ENCODE measurements around the gene SLC1A3.
"Not testable (repeated sequence)": the region's sequence is repeated elsewhere in the genome, so short reads cannot be mapped to it uniquely, and the experiment has no call there.

The SLC1A3 gene

DNA sequence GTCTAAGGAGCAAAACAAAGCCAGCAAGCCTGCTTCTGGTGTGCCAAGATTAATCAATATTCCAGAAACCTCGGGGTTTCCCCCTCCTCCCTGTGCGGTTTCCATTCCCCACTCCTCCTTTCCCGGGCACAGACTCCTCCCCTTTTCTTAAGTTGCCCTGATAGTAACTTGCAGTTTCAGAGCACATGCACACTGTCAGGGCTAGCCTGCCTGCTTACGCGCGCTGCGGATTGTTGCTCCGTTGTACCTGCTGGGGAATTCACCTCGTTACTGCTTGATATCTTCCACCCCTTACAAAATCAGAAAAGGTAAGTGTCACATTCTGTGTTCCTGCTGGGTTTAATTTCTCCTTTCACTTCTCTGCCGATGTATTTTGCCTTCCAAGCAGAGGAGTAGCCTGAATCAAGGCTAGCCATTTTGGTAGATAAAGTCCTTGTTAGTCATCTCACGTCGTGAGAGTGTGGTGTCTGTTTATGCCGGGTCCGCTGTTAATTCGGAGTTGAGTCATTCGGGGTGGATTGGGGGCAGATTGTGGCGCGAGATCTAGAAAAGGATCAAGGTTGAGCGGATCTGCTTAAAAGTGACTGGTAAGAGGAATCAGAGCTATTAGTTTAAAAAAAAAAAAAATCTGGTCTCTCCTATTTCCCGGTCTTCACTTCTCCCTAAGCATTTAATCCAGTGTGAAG lies at the start of gene SLC1A3:
Gene SLC1A3 (plus strand): TSS at position 179 of the 686 bp plus-strand sequence. CDS start 1,818 bp downstream, outside the sequence.
- no peak for DNase-seq

DNA sequence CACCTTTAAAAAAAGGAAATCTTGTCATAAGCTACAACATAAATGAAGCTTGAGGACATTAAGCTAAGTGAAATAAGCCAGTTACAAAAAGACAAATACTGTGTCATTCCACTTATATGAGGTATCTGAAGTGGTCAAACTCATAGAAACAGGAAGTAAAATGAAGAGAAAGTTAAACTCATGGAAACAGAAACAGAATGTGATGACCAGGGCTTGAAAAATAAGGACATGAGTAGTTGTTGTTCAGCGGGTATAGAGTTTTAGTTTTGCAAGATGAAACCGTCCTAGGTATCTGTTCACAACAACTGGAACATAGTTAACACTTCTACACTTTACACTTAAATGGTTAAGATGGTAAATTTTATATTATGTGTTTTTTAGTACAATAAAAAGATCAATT lies 47.8 kb upstream of the SLC1A3 start:
- DNase-seq: no peak

DNA sequence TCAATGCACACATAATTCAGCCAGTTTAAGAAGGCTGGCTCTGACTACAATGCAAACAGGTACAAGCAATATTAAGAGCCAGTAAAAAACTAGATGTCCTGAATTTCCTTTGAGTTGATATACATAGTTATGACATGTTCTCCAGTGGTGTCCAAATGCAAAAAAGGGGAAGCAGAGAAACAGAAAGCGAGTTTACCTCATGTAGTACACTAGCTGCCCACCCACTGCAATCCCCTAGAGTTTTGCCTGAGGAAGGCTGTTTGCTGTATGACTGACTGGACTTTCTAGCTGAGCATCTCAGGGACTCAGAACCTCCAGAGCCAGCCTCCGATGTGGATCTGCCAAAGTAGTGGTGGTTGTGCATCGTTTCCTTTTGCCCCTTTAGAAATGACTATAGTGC lies 44.8 kb upstream of the SLC1A3 start:
- no peak for DNase-seq

DNA sequence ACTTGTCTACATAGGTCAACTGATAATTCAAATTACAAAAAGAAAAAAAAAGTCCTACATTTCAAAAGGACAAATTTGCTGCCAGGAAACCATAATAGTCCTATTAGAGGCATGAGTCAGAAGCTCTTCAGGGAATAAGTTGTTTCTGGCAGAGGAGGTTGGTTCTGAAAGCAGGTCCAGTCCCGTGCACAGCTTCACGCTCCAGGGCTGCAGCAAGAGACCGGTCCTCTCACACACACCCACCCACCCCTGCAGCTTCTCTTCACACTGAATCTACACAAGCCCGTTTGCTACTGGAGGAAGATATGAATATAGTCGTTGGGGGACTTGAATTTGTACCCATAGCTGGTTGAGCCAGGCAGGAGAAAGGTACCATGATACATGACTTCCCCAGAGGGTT lies 36.9 kb upstream of the SLC1A3 start:
- DNase-seq: no peak

DNA sequence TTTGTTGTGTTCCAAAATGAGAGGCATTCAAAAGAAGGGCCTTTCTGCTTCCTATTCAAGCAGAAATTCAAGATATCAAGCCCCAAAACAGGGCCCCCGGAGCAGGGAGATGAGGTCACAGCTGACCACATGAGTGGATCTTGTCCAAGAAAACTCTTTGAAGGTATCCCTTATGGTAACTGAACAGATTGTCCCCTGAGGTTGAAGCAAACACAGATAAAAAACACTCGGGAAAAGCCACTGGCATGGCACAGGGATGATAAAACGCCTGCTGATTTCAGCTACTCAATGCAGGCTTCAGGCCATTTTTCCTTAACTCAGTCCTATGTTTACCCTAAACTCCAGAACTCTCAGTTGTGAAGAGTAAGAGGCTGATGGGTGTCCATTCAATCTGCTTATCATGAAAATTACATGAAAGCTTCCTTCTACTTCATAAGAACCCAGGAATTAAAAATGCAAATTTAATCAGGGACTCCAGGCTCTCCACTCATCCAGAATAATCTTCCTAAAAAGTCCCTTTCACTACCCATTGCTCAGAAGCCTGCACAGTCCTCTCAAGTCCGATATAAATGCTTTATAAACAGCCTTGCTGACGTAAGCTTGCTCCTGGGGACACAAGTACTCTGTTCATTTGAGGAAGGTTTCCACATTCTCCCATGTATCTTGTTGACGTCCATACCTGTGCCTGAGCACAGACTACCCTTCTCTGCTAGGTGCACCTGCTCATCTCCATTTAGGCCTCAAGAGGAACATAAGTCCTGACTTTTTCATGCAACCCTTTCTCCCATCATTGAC lies 35.9 kb upstream of the SLC1A3 start:
- no peak for DNase-seq

DNA sequence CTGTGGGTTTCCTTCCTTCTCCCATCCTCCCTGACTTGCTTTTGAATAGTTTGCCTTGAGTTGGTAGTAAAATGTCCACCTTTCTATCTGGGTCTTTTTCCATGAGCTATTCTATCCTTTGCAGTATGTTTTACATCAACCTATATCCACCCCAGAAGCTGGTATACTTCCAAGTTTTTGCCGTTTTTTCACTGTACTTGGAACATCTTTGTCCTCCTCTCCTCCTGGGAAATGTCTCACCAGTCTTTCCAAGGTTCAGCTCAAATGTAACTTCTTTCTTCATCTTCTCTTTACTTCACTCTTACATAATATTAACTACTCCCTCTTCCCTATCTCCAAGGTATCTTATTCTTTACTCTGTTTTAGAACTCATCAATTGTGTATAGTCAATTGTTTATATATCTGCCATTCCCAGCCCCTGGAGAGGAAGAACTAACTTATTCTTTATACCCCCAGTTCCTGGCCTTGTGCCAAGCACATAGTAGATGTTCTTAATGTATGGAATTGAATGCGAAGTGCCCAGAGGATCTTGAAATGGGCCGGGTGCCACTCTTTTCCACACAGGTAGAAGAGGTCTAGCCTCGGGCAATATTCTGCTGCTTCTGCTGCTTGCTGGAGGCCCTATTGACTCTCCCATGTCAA lies 34.9 kb upstream of the SLC1A3 start:
- DNase-seq: no peak

GRCh38 chr5:36573438-36573837 lies 33.0 kb upstream of the SLC1A3 start:
- no peak for DNase-seq

DNA sequence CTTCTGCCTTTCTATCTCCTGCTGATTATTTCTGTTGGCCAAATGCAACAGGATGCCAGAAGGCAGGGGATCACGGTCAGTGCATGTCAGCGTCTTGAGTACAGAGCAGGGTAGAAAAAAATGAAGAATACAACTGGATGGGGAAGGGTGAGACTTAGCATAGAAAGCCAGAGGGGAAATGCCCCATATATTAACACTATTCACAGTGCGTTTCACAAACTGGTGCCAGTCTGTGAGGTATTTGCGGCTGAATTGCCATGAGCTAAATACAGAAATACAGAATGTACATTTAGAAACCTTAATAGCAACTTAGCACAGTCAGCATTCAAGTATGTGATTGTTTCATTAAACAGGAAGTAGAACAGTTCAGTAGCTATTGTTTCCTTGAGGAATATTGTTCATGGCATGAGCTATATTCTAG lies 31.0 kb upstream of the SLC1A3 start:
- DNase-seq: no peak

- DNase-seq: no peak
These were observed 29.7 kb upstream of the SLC1A3 start for GRCh38 chr5:36576721-36577120.

- DNase-seq: not testable (repeated sequence)
These were observed 26.5 kb upstream of the SLC1A3 start for GRCh38 chr5:36579858-36580257.

- DNase-seq: no peak
These were observed 25.3 kb upstream of the SLC1A3 start for GRCh38 chr5:36581070-36581469.

DNA sequence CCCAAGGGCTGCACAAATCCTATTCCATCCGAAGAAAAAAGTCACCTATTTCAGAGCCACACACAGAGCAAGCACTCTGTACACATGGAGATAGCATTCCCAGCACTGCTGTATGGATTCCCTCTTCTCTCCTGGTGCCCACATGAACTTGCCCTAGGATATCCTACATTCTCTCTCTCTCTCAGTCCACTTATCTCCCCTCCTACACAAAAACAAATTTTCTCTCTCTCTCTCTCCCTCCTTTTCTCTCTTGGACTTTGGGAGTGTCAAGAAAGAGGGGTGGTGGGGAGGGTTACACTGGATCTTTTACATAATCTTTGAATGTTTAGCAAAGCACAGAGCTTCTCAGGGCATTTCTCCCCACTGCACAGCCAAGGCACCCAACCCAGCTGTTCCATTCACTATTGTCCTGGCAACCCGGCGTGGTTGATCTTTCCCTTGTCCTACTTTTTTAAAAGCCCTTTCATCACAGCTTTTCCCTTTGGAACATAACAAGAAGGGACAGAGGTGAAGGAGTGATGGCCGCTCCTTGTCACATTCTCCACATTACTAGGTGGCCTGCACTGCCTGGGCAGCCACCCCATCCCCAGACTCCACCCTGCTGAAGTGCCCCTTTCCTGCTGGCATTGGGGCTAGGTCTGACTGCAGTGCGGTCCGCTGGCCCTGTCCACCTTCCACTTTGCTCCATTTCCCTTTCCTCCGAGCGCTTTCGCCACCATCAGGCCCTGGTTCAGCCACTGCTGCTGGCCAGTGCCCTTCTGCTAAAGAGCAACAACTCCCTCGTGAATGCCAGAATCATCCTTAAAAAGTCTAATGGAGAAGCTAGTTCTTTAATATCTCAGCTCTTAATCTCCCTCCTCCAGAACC lies 22.2 kb upstream of the SLC1A3 start:
- DNase-seq: no peak

DNA sequence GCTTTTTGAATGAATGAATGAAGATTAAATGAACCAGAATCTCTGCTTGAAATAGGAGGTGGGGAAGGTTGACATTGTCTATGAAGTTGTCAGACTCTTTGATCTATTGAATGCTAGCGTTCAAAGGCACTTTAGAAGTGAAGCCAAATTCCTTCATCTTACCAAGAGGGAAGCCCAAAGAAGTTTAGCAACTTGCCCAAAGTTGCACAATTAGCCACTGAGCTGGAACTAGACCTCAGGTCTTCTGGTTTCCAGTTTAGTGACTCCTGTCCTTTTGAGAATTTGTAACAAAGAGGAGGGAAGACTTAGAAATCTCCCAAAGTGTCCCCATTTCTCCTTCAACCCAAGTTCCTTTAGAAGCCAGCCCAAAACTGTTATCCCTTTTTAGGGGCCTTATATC lies 20.7 kb upstream of the SLC1A3 start:
- no peak for DNase-seq

GRCh38 chr5:36587354-36587753 lies 19.1 kb upstream of the SLC1A3 start:
- DNase-seq: no peak

- not testable (repeated sequence) for DNase-seq
These were observed 16.7 kb upstream of the SLC1A3 start for GRCh38 chr5:36589735-36590134.

- DNase-seq: no peak
These were observed 15.7 kb upstream of the SLC1A3 start for GRCh38 chr5:36590513-36591286.

DNA sequence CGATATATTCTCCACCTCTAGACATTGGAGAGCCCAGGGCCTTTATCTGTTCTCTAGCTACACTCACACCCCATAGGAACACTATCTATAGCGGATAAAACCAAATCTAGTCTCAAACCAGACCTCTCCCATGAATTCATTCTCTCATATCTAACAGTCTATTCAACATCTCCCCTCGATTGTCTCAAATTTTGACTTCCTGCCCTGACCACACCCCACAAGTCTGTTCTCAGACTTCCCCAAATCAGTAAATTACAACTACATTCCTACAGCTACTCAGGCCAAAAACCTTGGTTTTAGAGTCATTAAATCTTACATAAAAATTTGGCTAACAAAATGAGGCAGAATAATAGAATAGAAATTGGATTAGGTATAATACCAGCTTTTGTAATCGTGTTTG lies 12.5 kb upstream of the SLC1A3 start:
- DNase-seq: no peak

DNA sequence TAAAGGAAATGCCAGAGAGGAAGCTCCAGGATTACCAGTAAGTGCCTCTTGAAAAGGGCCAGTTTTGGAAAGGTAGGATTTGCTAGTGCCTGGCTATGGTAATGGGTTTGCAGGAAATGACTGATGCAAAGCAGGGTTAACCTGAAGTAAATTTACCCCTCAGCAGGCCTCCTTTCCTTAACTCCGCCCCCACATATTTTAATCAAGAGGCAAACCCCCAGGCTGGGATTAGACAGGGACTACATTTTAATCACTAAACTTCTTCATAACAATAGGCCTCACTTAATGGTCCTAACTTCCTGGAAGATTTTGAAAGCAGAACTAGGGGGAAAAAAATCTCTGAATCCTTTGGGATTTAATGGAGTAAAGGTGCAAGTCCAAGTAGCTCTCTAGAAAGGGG lies 10.2 kb upstream of the SLC1A3 start:
- DNase-seq: no peak

GRCh38 chr5:36596756-36597155 lies 9.7 kb upstream of the SLC1A3 start:
- DNase-seq: no peak

DNA sequence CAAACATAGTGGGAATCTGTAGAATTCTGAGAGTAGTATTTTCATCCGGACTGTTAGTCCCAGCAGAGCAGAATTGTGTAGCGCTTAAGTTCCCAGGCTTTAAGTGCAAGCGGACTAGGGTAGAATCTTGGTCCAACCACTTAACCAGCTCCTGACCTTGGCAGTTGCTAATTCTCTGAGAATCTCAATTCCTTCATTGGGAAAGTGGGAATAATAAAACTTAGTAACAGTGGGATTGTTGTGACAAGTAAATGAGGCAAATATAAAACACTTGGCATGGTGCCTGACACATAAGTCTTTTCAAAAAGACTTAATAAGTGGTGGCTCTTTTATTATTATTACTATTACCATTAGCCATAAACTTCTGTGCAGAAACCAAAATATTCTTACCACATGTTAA lies 8.4 kb upstream of the SLC1A3 start:
- DNase-seq: no peak

DNA sequence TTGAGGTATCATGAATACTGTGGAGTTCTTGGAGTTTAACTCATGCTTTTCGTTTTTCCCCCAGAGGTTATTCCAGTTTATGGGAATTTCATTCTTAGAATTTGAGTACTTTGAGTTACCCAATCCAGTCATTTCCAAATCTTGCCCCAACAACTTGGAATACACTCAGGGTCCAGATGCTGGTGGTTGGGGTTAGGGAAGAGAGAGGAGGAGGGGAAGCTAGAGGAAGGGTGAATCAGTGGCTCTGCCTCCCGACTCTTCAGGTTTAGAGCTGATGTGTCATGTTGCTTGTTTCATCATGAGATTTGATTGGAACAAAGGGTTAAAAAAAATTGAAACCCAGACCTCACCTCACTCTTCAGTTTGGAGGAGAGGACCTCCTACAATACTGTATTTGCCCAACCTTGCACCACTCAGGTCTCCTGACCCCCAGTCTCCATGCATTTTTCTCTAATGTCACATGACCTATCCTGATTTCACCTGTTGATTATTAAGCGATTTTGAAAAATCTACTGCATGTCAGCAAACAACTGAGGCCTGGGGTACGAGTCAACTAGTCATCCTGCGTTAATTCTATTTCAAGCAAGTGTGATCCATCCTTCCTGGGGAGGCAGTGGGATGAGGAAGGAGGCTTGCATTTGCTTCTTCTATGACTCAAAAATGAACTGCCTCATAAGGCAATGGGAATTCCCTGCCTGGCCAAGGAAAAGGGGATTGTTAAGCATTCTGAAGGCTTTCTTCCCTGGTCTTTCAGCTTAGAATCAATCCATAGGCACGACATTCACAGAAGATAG lies 6.2 kb upstream of the SLC1A3 start:
- no peak for DNase-seq

Data from NCI-H1105 (cell line).